Dedifferentiated amniotic fluid mesenchymal stem cell (primary cell): Measurements from ENCODE around the gene KCTD16.

Experiments used
- DNase-seq: peaks from one replicate; pipeline ENCODE4 v3.0.0-alpha.2; 2016; ENCODE audit errors: extremely low spot score

Gene KCTD16

GRCh38 chr5:144460600-144460999 is 289.9 kb downstream of the KCTD16 start:
- no peak for DNase-seq

GRCh38 chr5:144462577-144462976 is 291.9 kb downstream of the KCTD16 start:
- no peak for DNase-seq

DNA sequence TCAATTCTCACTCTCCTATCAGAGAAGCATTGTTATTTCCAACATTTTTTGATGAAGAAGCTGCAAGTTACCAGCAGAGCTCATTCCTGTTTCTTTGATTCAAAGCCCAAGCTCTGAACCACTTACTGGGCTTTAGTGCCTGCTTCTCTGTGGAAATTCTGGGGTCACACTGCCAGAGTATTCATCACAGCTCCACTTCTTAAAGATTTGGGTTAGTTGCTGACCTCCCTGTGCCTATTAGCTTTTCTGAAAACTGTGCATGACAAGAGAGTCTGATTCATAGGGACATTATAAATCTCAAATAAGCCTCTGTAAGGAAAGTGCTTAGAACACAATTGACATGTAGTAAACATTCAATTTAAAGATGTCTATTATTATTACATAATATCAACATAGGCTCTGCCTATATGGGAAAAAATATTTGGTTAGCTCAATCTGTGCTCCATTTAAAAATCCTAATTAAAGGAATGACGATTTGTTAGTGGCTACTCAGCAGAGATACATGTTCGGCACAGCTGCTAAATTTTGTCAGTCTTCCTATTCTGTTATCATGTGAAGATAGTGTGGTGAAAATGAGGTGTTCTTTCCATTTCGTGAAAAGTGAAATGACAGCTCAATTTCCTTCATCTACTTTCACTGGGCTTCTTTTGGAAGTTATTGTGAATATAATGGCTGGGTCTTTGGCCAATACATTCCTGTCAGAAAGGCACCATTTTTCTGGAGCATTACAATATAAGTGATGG is 293.0 kb downstream of the KCTD16 start:
- no peak for DNase-seq

GRCh38 chr5:144464306-144464705 is 293.6 kb downstream of the KCTD16 start:
- no peak for DNase-seq

- DNase-seq, result no peak
These were observed 294.8 kb downstream of the KCTD16 start for GRCh38 chr5:144465441-144465840.

GRCh38 chr5:144467792-144468191 is 297.1 kb downstream of the KCTD16 start:
- peak; percentile 52 for DNase-seq

- DNase-seq, result no peak
These were observed 297.9 kb downstream of the KCTD16 start for GRCh38 chr5:144468571-144468970.

DNA sequence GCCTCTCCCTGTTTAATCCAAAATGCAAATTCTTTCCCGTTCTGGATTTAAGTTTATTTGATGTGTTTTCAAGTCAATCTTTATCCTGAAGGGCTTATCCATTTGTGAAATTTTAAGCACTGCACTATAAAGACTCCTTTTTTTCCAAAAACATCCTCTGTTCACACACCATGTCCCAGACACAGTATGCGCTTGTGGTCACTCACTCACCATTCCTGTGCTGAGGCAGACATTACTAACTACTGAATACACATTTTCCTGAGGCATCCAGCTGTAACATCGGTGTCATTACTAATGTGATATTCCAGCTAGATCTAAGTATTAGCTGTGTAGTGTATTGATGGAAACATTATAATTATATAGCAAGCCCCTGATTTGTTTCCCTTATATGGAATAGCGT is 298.4 kb downstream of the KCTD16 start:
- no peak for DNase-seq

DNA sequence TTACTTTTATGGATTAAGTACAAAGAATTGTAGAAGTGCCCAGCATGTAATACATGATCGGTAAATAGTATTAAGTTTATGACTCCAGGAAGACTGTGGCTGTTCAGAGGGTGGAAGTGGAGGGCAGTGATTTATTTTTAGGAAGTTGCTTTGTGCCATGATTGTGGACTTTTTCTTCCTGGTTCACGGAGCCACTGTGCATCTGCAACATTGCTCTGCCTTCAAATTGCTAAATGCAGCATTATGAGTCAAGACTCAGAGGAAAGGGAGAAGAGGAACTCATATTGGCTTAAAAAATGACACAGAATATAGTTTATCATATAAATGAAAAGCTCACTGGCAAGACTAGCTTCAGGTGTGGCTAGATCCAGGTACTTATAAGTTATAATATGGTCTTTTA is 301.5 kb downstream of the KCTD16 start:
- DNase-seq, result no peak

GRCh38 chr5:144473650-144474049 is 303.0 kb downstream of the KCTD16 start:
- DNase-seq, result no peak

GRCh38 chr5:144478565-144478964 is 307.9 kb downstream of the KCTD16 start:
- no peak for DNase-seq

DNA sequence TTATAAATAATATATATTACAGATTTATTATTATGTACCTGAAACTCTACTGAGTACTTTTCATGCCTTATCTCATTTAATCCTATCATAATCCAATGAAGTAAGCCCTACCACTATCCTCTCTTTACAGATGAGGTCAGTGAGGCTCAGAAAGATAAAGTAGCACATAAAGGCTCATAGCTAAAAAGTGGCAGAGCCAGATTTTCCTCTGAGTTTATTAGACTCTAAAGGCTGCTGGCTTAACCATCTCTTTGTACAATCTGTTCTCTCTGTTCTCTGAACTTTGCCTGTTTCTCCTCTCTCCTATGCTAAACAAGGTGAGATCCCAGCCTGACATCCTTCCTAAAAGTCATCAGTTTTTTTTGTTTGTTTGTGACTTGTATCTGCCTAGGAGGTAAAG is 311.2 kb downstream of the KCTD16 start:
- DNase-seq, result no peak

- peak; percentile 72 for DNase-seq
These were observed 313.6 kb downstream of the KCTD16 start for GRCh38 chr5:144484124-144484897.

DNA sequence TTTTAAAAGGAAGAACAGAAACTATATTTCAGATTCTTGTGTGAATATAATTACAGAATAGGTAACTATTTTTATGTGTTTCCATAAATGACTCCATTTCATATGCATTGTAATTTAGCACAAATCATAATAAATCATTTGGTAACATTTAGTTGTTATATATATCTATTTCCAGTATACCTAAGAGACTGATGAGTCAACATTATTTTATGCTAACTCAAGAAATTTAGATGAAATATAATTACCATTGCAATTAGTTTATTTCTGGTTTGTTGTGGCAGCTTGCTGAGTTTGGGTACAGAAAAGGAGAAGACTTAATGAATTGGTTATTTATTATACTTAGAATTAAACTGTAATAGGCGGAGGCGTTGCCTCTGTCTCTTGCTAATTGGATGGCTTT is 314.9 kb downstream of the KCTD16 start:
- no peak for DNase-seq

GRCh38 chr5:144487207-144487606 is 316.5 kb downstream of the KCTD16 start:
- no peak for DNase-seq

GRCh38 chr5:144487761-144488160 is 317.1 kb downstream of the KCTD16 start:
- DNase-seq, result no peak

DNA sequence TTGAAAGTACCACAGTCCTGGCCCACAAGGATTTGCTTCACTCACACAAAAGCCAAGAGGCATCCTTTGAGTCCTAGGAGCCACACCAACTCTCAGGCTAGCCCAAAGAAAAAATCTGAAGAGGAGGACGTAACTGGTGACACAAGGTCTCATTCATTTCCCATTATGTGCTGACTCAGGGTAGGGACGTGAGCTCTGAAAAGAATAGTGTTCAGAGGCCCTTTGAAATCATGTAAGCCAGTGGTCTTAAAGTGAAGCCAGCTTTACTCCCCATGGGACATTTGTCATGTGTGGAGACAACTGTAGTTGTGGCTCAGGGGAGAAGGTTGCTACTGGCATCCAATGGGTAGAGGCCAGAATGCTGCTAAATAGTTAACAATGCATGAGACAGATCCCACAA is 332.4 kb downstream of the KCTD16 start:
- DNase-seq, result no peak

GRCh38 chr5:144504929-144505577 is 334.4 kb downstream of the KCTD16 start:
- no peak for DNase-seq

DNA sequence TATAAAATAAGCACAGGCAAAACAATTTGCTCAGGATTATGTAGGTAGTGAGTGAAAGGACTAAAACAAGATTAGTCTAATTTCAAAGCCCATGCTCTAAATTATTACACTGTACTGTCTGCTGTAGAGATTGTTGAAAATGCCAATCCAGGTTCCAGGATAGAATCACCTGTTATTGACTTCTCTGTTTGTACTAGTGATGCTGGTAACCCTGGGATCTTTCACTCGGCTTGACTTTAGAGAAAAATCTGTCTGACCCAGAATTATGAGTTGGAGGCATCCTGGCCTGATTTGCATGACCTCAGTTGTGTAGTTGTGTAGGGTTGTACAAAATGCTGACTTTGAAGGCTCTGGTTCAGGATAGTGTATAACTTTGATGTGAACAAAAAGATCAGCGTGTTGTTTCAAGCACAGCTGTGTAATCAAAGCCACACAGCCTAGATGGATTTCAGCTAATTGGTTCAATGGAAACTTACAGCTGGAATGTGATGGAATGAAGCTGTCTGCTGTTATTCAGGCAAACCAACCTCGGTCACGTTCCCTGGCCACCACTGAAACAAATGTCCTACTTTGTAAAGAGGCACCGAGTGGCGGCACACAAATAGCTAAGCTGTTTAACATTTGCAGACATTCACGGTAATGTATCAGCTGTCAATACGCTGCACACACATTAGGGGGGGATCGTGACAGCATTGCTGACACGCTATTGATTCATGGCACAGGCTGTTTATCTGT is 340.3 kb downstream of the KCTD16 start:
- no peak for DNase-seq

DNA sequence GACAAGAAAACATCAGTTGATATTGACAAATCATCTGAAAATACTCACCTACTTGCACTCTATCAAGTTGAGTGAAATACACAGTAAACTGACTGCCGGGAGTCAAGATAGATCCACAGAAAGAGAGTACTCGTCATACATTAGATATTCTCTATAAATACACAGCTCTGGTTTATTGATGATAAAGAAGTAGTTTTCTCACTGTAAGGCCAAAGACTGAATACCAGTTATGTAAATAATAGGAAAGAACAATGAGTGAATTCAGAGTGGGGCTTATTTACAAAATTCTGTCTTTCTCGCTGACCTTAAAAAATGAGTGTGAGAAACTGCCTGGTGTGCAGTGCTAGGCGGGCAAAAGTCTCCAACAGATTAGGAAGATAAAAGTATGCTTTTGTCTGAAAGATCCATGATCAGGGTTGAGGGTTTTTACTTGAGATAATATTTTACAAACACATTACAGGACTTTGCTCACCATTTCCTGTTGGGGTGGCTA is 341.0 kb downstream of the KCTD16 start:
- no peak for DNase-seq

GRCh38 chr5:144522698-144523097 is 352.0 kb downstream of the KCTD16 start:
- DNase-seq, result no peak

- no peak for DNase-seq
These were observed 354.3 kb downstream of the KCTD16 start for GRCh38 chr5:144525000-144525399.
